HPDE6-E6E7 (cell line): ENCODE measurements around the gene BMP7.
"Not testable (repeated sequence)": the region's sequence is repeated elsewhere in the genome, so short reads cannot be mapped to it uniquely, and the experiment has no call there.

Experiments
- DNase-seq: peaks from one replicate; pipeline ENCODE4 v3.0.0; 2011; ENCODE audit warnings: missing footprints; ENCODE audit errors: extremely low spot score

The BMP7 gene

GRCh38 chr20:57265997-57266290, 497 bp downstream of the BMP7 start:
- DNase-seq = no peak

- DNase-seq = no peak
These were observed 975 bp downstream of the BMP7 start for GRCh38 chr20:57265336-57265996.

GRCh38 chr20:57264908-57265335, 1.5 kb downstream of the BMP7 start:
- DNase-seq = not testable (repeated sequence)

- DNase-seq = no peak
These were observed 2.3 kb downstream of the BMP7 start for GRCh38 chr20:57263801-57264792.

- no peak for DNase-seq
These were observed 3.4 kb downstream of the BMP7 start for GRCh38 chr20:57262784-57263609.

DNA sequence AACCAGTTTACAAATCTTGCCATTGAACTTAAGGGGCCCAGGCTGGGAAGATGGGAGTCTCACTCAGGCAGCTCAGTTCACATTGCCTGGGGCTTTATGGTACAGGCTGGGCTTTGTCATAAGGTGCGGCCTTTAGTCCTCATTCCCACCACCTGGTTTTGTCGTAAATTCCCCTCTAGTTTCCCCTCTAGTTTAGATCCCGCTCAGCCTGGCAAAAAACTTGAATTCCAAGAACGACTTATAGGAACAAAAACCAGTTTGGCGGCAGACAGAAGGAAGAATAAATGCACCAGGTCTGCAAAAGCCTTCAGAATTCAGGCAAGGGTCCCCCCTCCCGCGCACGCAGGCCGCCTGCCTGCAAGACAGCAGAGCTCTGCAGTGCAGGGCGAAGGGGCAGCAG, 4.1 kb downstream of the BMP7 start:
- no peak for DNase-seq

- DNase-seq = no peak
These were observed 4.8 kb downstream of the BMP7 start for GRCh38 chr20:57261457-57262251.

- DNase-seq = no peak
These were observed 5.5 kb downstream of the BMP7 start for GRCh38 chr20:57260934-57261333.

DNA sequence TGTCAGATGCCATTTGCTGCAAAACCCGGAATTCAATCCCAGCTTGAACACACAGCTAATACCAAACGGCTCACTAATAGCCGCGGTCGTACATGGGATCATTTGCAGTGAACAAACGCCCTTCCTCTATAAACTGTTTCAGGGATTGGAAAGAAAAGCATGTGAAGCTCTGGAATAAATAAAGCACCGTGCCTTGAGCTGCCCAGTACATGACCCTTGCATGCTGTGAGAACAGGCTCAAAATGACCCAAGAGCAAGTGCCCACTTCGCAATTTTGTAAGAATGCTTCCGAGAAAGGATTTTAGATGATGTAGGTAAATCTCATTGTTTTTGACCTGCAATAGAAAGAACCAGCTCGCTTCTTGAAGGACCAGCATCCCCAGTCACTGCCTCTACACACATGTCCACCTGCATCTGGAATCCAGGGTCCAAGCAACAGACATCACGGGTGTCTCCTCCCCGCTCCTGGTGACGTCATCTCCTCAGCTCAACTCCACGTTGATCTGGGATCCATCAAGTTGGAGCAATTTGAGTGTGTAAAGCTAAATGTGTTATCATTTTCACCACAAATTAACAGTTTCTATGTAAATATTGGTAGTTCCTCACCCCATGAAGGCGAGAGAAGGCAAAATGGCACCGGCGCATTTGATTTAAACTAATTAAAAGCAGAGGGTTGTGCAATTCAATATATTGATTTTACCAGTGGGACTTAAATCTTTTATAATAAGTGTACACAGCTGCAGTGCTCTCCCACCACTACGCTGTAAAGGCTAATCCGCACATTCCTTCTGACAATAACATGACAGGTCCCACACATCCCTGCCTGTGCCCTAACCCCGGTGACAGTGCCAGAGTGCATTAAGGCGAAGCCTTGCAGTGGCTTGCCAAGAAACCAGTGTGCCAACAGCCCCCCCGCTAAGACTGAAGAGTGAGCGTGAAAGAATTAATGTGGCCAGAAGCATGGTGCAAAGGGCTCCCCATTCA, 6.2 kb downstream of the BMP7 start:
- no peak for DNase-seq

GRCh38 chr20:57259121-57259937, 7.1 kb downstream of the BMP7 start:
- DNase-seq = no peak

- no peak for DNase-seq
These were observed 8.6 kb downstream of the BMP7 start for GRCh38 chr20:57257701-57258453.

GRCh38 chr20:57256908-57257307, 9.5 kb downstream of the BMP7 start:
- no peak for DNase-seq

- no peak for DNase-seq
These were observed 10.2 kb downstream of the BMP7 start for GRCh38 chr20:57256205-57256604.

GRCh38 chr20:57255183-57255582, 11.3 kb downstream of the BMP7 start:
- no peak for DNase-seq

- no peak for DNase-seq
These were observed 13.8 kb downstream of the BMP7 start for GRCh38 chr20:57252559-57253162.

DNA sequence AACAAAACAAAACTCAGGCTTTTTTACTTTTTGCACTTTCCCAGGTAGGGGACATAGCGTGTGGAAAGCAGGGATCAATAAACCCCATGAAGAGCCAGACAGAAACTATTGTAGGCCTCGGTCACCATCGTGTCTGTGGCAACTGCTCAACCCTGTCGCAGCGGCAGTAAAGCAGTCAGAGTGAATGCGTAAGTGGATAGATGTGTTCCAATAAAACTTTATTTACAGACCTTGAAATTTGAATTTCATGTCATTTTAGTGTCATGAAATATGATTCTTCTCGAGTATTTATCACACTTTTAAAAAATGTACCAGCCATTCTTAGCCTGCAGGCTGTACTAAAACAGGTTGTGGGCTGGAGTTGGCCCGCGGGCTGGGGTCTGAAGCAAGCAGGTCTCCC, 14.5 kb downstream of the BMP7 start:
- no peak for DNase-seq

GRCh38 chr20:57251344-57251743, 15.1 kb downstream of the BMP7 start:
- DNase-seq = no peak
